ENCODE results near the gene LIPE.

GRCh38 chr19:42419309-42419708, 7.9 kb downstream of the LIPE start:
- TF ChIP-seq EZH2phosphoT487 (IDR thresholded peaks at IDR 0.05; ENCODE audit: borderline replicate concordance, low read length) (no peak), EZH2 (IDR thresholded peaks at IDR 0.05; ENCODE audit: low read length, unreplicated experiment) (no peak), CTCF (conservative IDR thresholded peaks at IDR 0.05; ENCODE audit: low read depth, low read length) (no peak)

All from PC-3 (cell line).